Right lobe of liver (tissue), 6 donors: ENCODE data around the gene DYNC2LI1. TPM values are rescaled to one million over a fixed set of nuclear protein-coding genes. Genes with fewer than 3 reads are reported as not detected.
A peak's percentile ranks its signal among the peaks of the same experiment; 100 is the strongest.

Source experiments
- ATAC-seq, 4 donors: fragments of 200-7000 bp; cut with Tn5 transposase; one replicate each; pipeline ENCODE4 v1.9.1; 2020; ENCODE audit warnings: mild to moderate bottlenecking in 4 of 4, moderate library complexity in 4 of 4
- DNase-seq, 3 donors: peaks; one replicate each; pipeline ENCODE4 v3.0.0-alpha.2; 2020
- H3K27ac ChIP-seq, 3 donors: fragments of 200-600 bp; one replicate each; pipeline ENCODE4 v1.8.0; 2022
- H3K27me3 ChIP-seq, 2 donors: fragments of 200-600 bp; one replicate each; pipeline ENCODE4 v1.8.0; 2022
- H3K36me3 ChIP-seq, 4 donors: fragments of 200-600 bp; sonication (generic) in 1 of 4; one replicate each; pipeline versions ENCODE4 v1.5.1 to v1.8.0; 2017 to 2022; ENCODE audit warnings: control low read depth in 1 of 4
- H3K4me1 ChIP-seq, 4 donors: fragments of 200-600 bp; sonication (generic) in 1 of 4; one replicate each; pipeline versions ENCODE4 v1.5.1 to v1.8.0; 2017 to 2022; ENCODE audit warnings: control low read depth in 1 of 4
- H3K4me3 ChIP-seq, 3 donors: fragments of 200-600 bp; one replicate each; pipeline ENCODE4 v1.8.0; 2022
- H3K9me3 ChIP-seq, 4 donors: fragments of 200-600 bp; sonication (generic) in 1 of 4; one replicate each; pipeline versions ENCODE4 v1.5.1 to v1.8.0; 2017 to 2022; ENCODE audit warnings: control low read depth in 1 of 4
- POLR2A ChIP-seq: fragments of 450-650 bp; IDR thresholded peaks from one replicate; pipeline ENCODE4 v1.6.1; 2017; ENCODE audit warnings: antibody characterized with exemption, mild to moderate bottlenecking
- WGBS: methylation state at CpG from one replicate; pipeline ENCODE4 v1.1.6; 2018; ENCODE audit warnings: low coverage, low lambda C conversion rate; ENCODE audit not compliant: insufficient coverage; ENCODE audit errors: missing lambda C conversion rate; 5-methylcytosine and 5-hydroxymethylcytosine counted together
- intact Hi-C, 2 donors: fragments of 100-400 bp; cut with DNase I; formaldehyde crosslinking; loops; one replicate each; pipeline versions ENCODE4 v1.11.2 to v1.14.1; 2022
- total RNA-seq, 6 experiments: library from RNA; depleted of rRNA in 2 of 6; stranded (reverse); fragments of >200 nt in 2 of 6; fragmentation: NEBNext Ultra II Directional in 3 of 6; extraction: Animal tissue kit (Norgen Biotek cat#: 25700) in 3 of 6; gene quantifications; one replicate each; pipeline versions ENCODE4 v1.1.0 to v1.2.4, GENCODE V29; 2016 to 2023
- TF ChIP-seq, protein P1 (sequence below), 4 donors: fragments of 200-600 bp in 3 of 4; fragments of 450-650 bp in 1 of 4; IDR thresholded peaks; one replicate each; pipeline versions ENCODE4 v1.5.1 to v1.8.0; 2016 to 2022; ENCODE audit warnings: antibody characterized with exemption in 4 of 4, mild to moderate bottlenecking in 2 of 4
- donor health status: DM: no; HTN: yes; CAD: no.
- donor health status: DM: no; HTN: no; CAD: no.
- donor health status: DM: no; HTN: no; CAD: no.
- donor health status: DM: no; HTN: yes; CAD: no.
- donor health status: DM: no; HTN: yes; CAD: no.

Gene DYNC2LI1
- total RNA-seq, 6 experiments from 2014 or later = 3.2 to 6.9 (median 6.2) TPM

GRCh38 chr2:43745457-43745856 lies 28.4 kb upstream of the DYNC2LI1 start:
- WGBS = 63% methylated on average over 3 of the region's 3 CpGs
- intact Hi-C loops = no loop called here
- ATAC-seq (no peak), DNase-seq (no peak)
- H3K27me3 ChIP-seq = no peaks in the 10 kb centered on the region
- H3K36me3 ChIP-seq = no peaks in the 10 kb centered on the region
- no peak for TF ChIP-seq POLR2A
- TF ChIP-seq, protein P1, sequence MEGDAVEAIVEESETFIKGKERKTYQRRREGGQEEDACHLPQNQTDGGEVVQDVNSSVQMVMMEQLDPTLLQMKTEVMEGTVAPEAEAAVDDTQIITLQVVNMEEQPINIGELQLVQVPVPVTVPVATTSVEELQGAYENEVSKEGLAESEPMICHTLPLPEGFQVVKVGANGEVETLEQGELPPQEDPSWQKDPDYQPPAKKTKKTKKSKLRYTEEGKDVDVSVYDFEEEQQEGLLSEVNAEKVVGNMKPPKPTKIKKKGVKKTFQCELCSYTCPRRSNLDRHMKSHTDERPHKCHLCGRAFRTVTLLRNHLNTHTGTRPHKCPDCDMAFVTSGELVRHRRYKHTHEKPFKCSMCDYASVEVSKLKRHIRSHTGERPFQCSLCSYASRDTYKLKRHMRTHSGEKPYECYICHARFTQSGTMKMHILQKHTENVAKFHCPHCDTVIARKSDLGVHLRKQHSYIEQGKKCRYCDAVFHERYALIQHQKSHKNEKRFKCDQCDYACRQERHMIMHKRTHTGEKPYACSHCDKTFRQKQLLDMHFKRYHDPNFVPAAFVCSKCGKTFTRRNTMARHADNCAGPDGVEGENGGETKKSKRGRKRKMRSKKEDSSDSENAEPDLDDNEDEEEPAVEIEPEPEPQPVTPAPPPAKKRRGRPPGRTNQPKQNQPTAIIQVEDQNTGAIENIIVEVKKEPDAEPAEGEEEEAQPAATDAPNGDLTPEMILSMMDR (IDR thresholded peaks at IDR 0.05) = no peak
- no peaks in the 10 kb centered on the region for H3K9me3 ChIP-seq
- no peak overlapping the region for H3K4me3 ChIP-seq
- no peaks in the 10 kb centered on the region for H3K4me1 ChIP-seq
- H3K27ac ChIP-seq = peak overlapping the region in 2 of 3 donors; percentile 9 to 49

GRCh38 chr2:43748333-43748732 lies 25.5 kb upstream of the DYNC2LI1 start:
- Histone ChIP-seq H3K4me3 (no peak overlapping the region), H3K36me3 (no peaks in the 10 kb centered on the region), H3K9me3 (no peaks in the 10 kb centered on the region), H3K4me1 (no peaks in the 10 kb centered on the region), H3K27me3 (no peaks in the 10 kb centered on the region), H3K27ac (no peak overlapping the region)
- intact Hi-C loops = no loop called here
- TF ChIP-seq POLR2A = no peak
- TF ChIP-seq, protein P1 (IDR thresholded peaks at IDR 0.05) = no peak
- DNase-seq (no peak), ATAC-seq (no peak)
- WGBS = 80% methylated on average over 3 of the region's 5 CpGs

- H3K27ac ChIP-seq = no peak overlapping the region
- no peaks in the 10 kb centered on the region for H3K27me3 ChIP-seq
- H3K36me3 ChIP-seq = no peaks in the 10 kb centered on the region
- H3K4me1 ChIP-seq = no peaks in the 10 kb centered on the region
- DNase-seq (no peak), ATAC-seq (no peak)
- no peak overlapping the region for H3K4me3 ChIP-seq
- H3K9me3 ChIP-seq = no peaks in the 10 kb centered on the region
- 67% methylated on average over 3 of the region's 3 CpGs for WGBS
- TF ChIP-seq POLR2A = no peak
- TF ChIP-seq, protein P1 (IDR thresholded peaks at IDR 0.05) = no peak
- intact Hi-C loops = no loop called here
Observed at GRCh38 chr2:43749583-43749982, 24.3 kb upstream of the DYNC2LI1 start.

DNA sequence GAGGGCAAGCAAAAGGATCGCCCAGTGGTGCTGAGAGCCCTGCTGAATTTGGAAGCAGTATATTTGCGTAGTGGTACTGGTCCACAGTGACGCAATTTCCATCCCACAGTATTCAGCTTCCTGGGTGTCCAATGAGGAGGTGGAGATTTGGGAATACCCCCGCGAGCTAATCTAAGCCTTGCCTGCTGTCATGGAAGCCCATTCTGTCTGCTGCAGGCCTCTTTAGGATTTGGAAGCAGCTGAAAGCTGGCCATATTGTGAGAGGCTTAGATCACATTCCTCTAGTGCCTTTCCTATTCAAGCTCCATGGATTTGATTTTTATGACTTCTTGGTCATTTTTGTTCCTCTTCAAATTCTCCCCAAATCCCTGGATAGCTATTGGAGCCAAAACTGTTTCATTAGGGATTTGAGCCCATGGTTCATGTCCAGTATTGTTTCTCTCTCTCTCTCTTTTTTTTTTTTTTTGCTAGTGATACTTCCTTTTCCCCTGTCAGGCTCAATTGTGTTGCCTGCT lies 22.3 kb upstream of the DYNC2LI1 start:
- DNase-seq = no peak
- 90% methylated on average over 2 of the region's 5 CpGs for WGBS

More for the DNA sequence above, 22.3 kb upstream of the DYNC2LI1 start:
- Histone ChIP-seq H3K27ac (no peak overlapping the region), H3K36me3 (no peaks in the 10 kb centered on the region), H3K27me3 (no peaks in the 10 kb centered on the region), H3K4me1 (no peaks in the 10 kb centered on the region), H3K9me3 (no peaks in the 10 kb centered on the region), H3K4me3 (no peak overlapping the region)
- no peak for ATAC-seq
- intact Hi-C loops = no loop called here
- no peak for TF ChIP-seq POLR2A
- TF ChIP-seq, protein P1 (IDR thresholded peaks at IDR 0.05) = no peak
